ENCODE results near the gene RPL3.
A peak's percentile ranks its signal among the peaks of the same experiment; 100 is the strongest.

The RPL3 gene

GRCh38 chr22:39355080-39355479, 35.7 kb upstream of the RPL3 start:
- CTCF ChIA-PET, result interaction anchor here (1.2 to 6.2 kb wide), 3 partner anchors 9 to 12 kb away, joined by 4 to 40 read pairs (median 9); no protein-coding TSS in a partner anchor
- DNase-seq (ENCODE audit: low read depth, low spot score), result no peak
- POLR2A ChIA-PET, result interaction anchor here (1.4 kb wide), 1 partner anchor 35 kb away, joined by 3 read pairs; the partner anchor contains the start of gene RPL3
- no peak overlapping the region for H3K4me3 ChIP-seq (ENCODE audit: low read depth, low read length)
- no peak for TF ChIP-seq CTCF (IDR thresholded peaks at IDR 0.05; ENCODE audit: insufficient read depth, low read length, missing control alignments)

- no peak overlapping the region for H3K4me3 ChIP-seq (ENCODE audit: low read depth, low read length)
- ChIA-PET POLR2A (no interaction called here), CTCF (interaction anchor here (6.2 kb wide), 1 partner anchor 10 kb away, joined by 40 read pairs; no protein-coding TSS in a partner anchor)
- DNase-seq (ENCODE audit: low read depth, low spot score), result no peak
- no peak for TF ChIP-seq CTCF (IDR thresholded peaks at IDR 0.05; ENCODE audit: insufficient read depth, low read length, missing control alignments)
Measured at GRCh38 chr22:39353346-39353745, 33.9 kb upstream of the RPL3 start.

- no peak overlapping the region for H3K4me3 ChIP-seq (ENCODE audit: low read depth, low read length)
- no peak for TF ChIP-seq CTCF (IDR thresholded peaks at IDR 0.05; ENCODE audit: insufficient read depth, low read length, missing control alignments)
- POLR2A ChIA-PET, result interaction anchor here (0.6 kb wide), 1 partner anchor 33 kb away, joined by 5 read pairs; no protein-coding TSS in a partner anchor
- CTCF ChIA-PET, result interaction anchor here (1.1 to 6.2 kb wide), 2 partner anchors 10 to 13 kb away, joined by 4 to 40 read pairs; no protein-coding TSS in a partner anchor
- DNase-seq (ENCODE audit: low read depth, low spot score), result no peak
Measured at GRCh38 chr22:39352306-39352891, 33.0 kb upstream of the RPL3 start.

GRCh38 chr22:39351689-39352214, 32.3 kb upstream of the RPL3 start:
- TF ChIP-seq CTCF (IDR thresholded peaks at IDR 0.05; ENCODE audit: insufficient read depth, low read length, missing control alignments), result no peak
- H3K4me3 ChIP-seq (ENCODE audit: low read depth, low read length), result no peak overlapping the region
- POLR2A ChIA-PET, result interaction anchor here (1.3 to 1.5 kb wide), 2 partner anchors 32 to 47 kb away, joined by 3 to 4 read pairs; partner anchors contain the start of genes RPL3 and TAB1
- CTCF ChIA-PET, result interaction anchor here (1.1 to 6.2 kb wide), 2 partner anchors 9 to 14 kb away, joined by 4 to 40 read pairs; no protein-coding TSS in a partner anchor
- DNase-seq (ENCODE audit: low read depth, low spot score), result no peak

GRCh38 chr22:39350757-39351688, 31.6 kb upstream of the RPL3 start:
- CTCF ChIA-PET, result interaction anchor here (6.2 kb wide), 1 partner anchor 8 kb away, joined by 40 read pairs; no protein-coding TSS in a partner anchor
- POLR2A ChIA-PET, result interaction anchor here (1.3 to 1.5 kb wide), 2 partner anchors 31 to 48 kb away, joined by 3 to 4 read pairs; partner anchors contain the start of genes RPL3 and TAB1
- TF ChIP-seq CTCF (IDR thresholded peaks at IDR 0.05; ENCODE audit: insufficient read depth, low read length, missing control alignments), result no peak
- DNase-seq (ENCODE audit: low read depth, low spot score), result no peak
- H3K4me3 ChIP-seq (ENCODE audit: low read depth, low read length), result peak overlapping the region; percentile 76
